HCT116 (cell line): ENCODE results near the gene SLC23A3. TPM values are rescaled to one million over a fixed set of nuclear protein-coding genes. Genes with fewer than 3 reads are reported as not detected.

Experiments used
- ATAC-seq: fragments of 200-7000 bp; cut with Tn5 transposase; 2 replicates; pipeline ENCODE4 v1.9.1; 2020; ENCODE audit warnings: mild to moderate bottlenecking, moderate library complexity
- BruUV-seq: library from RNA; stranded (reverse); fragments of 400-500 nt; replicated peaks from 2 replicates; lab custom pipeline; 2021; lab: Mats Ljungman, UMichigan
- CTCF ChIA-PET: fragments of 300-600 bp; sonication (Branson Sonifier 250); formaldehyde crosslinking; loops from one replicate; lab custom pipeline; 2021; ENCODE audit warnings: antibody characterized with exemption; lab: Charles Lee
- POLR2A ChIA-PET: fragments of 300-600, 350-600 bp; sonication (Branson Sonifier 250); formaldehyde crosslinking; loops from one replicate; lab custom pipeline; 2021; ENCODE audit warnings: antibody characterized with exemption; lab: Charles Lee
- RAD21 ChIA-PET, 2 experiments: fragments of 300-600 bp; sonication (Branson Sonifier 250); formaldehyde crosslinking; loops; one replicate each; lab custom pipeline; 2023; ENCODE audit warnings: low total read pairs in 2 of 2; ENCODE audit not compliant: uncharacterized antibody in 2 of 2, unreplicated experiment in 2 of 2, low non-redundant PET in 1 of 2; lab: Charles Lee
- DNase-seq: peaks from one replicate; pipeline ENCODE4 v3.0.0-alpha.2; 2010; ENCODE audit warnings: low read depth, low spot score
- H2AFZ ChIP-seq: fragments of 200-600 bp; shearing (Covaris generic), sonication (generic); 2 replicates; pipeline ENCODE4 v1.6.1; 2017; ENCODE audit warnings: low read depth, mixed run types, mixed read lengths, antibody characterized with exemption, low read length; ENCODE audit not compliant: poor library complexity, severe bottlenecking
- H3K27ac ChIP-seq: 2 replicates; pipeline ENCODE4 v1.5.1; 2012; ENCODE audit warnings: low read depth, low read length
- H3K27me3 ChIP-seq: fragments of 200-600 bp; sonication (generic); 2 replicates; pipeline ENCODE4 v1.6.1; 2016; ENCODE audit warnings: mixed run types, low read length, mixed read lengths; ENCODE audit not compliant: insufficient read depth
- H3K36me3 ChIP-seq, 2 experiments: fragments of 200-500 bp in 1 of 2; fragments of 200-600 bp in 1 of 2; sonication (Bioruptor generic) in 1 of 2; sonication (generic) in 1 of 2; 2 replicates each; pipeline versions ENCODE4 v1.5.1 to v1.6.1; 2014 to 2016; ENCODE audit warnings: low read length in 2 of 2, inconsistent platforms in 1 of 2, mixed read lengths in 1 of 2, mixed run types in 1 of 2; ENCODE audit not compliant: insufficient read depth in 2 of 2, control insufficient read depth in 1 of 2
- H3K4me1 ChIP-seq, 2 experiments: fragments of 200-600 bp in 1 of 2; sonication (generic) in 1 of 2; 2 replicates each; pipeline versions ENCODE4 v1.5.1 to v1.6.1; 2012 to 2017; ENCODE audit warnings: low read length in 2 of 2, inconsistent platforms in 1 of 2, mild to moderate bottlenecking in 1 of 2, mixed read lengths in 1 of 2, mixed run types in 1 of 2, moderate library complexity in 1 of 2; ENCODE audit not compliant: insufficient read depth in 2 of 2, control insufficient read depth in 1 of 2
- H3K4me2 ChIP-seq: fragments of 200-600 bp; sonication (generic); 2 replicates; pipeline ENCODE4 v1.6.1; 2017; ENCODE audit warnings: mixed run types, low read length, mixed read lengths
- H3K4me3 ChIP-seq, 2 experiments: fragments of 200-600 bp in 1 of 2; sonication (generic) in 1 of 2; replicated peaks in 1 of 2; 2 replicates each; pipeline ENCODE4 v1.5.1; 2011 to 2016; ENCODE audit warnings: low read length in 2 of 2, control low read depth in 1 of 2, low read depth in 1 of 2, mild to moderate bottlenecking in 1 of 2, mixed read lengths in 1 of 2, mixed run types in 1 of 2
- H3K79me2 ChIP-seq: fragments of 200-600 bp; sonication (generic); 2 replicates; pipeline ENCODE4 v1.6.1; 2017; ENCODE audit warnings: mild to moderate bottlenecking, mixed run types, low read length, moderate library complexity, mixed read lengths; ENCODE audit not compliant: insufficient read depth
- H3K9ac ChIP-seq: fragments of 200-600 bp; sonication (generic); 2 replicates; pipeline ENCODE4 v1.6.1; 2016; ENCODE audit warnings: low read length, mixed read lengths
- H3K9me2 ChIP-seq: fragments of 200-600 bp; sonication (generic), shearing (Covaris generic); 2 replicates; pipeline ENCODE4 v1.6.1; 2017; ENCODE audit warnings: mixed run types, mild to moderate bottlenecking, moderate library complexity; ENCODE audit not compliant: insufficient read depth
- H3K9me3 ChIP-seq, 2 experiments: fragments of 200-500 bp in 1 of 2; fragments of 200-600 bp in 1 of 2; sonication (Bioruptor generic) in 1 of 2; sonication (generic) in 1 of 2; 2 replicates each; pipeline ENCODE4 v1.6.1; 2014 to 2017; ENCODE audit warnings: low read length in 2 of 2, mixed read lengths in 2 of 2, inconsistent platforms in 1 of 2, low read depth in 1 of 2, mild to moderate bottlenecking in 1 of 2, mixed run types in 1 of 2, moderate library complexity in 1 of 2; ENCODE audit not compliant: control insufficient read depth in 1 of 2, insufficient read depth in 1 of 2
- H4K20me1 ChIP-seq: fragments of 200-600 bp; sonication (generic), shearing (Covaris generic); 2 replicates; pipeline ENCODE4 v1.6.1; 2017; ENCODE audit warnings: mixed run types, mild to moderate bottlenecking, moderate library complexity; ENCODE audit not compliant: insufficient read depth
- CBX3 ChIP-seq: IDR thresholded peaks from 2 replicates; pipeline ENCODE4 v1.6.1; 2012; ENCODE audit warnings: low read depth
- ELF1 ChIP-seq: IDR thresholded peaks from 2 replicates; pipeline ENCODE4 v1.6.1; 2012; ENCODE audit warnings: low read depth, borderline replicate concordance
- FOSL1 ChIP-seq: IDR thresholded peaks from 2 replicates; pipeline ENCODE4 v1.6.1; 2012; ENCODE audit warnings: low read depth
- JUND ChIP-seq: IDR thresholded peaks from 2 replicates; pipeline ENCODE4 v1.6.1; 2012
- POLR2A ChIP-seq: IDR thresholded peaks from 2 replicates; pipeline ENCODE4 v1.7.0; 2011; ENCODE audit warnings: borderline replicate concordance; ENCODE audit not compliant: insufficient read depth, insufficient read length; ENCODE audit errors: extremely low read depth
- POLR2AphosphoS5 ChIP-seq: IDR thresholded peaks from 2 replicates; pipeline ENCODE4 v1.6.1; 2011; ENCODE audit warnings: mild to moderate bottlenecking, low read depth, low read length, moderate library complexity
- RAD21 ChIP-seq: IDR thresholded peaks from 2 replicates; pipeline ENCODE4 v1.6.1; 2012; ENCODE audit warnings: low read depth, mild to moderate bottlenecking
- SIN3A ChIP-seq: IDR thresholded peaks from 2 replicates; pipeline ENCODE4 v1.6.1; 2012; ENCODE audit warnings: low read depth
- SRF ChIP-seq: IDR thresholded peaks from 2 replicates; pipeline ENCODE4 v1.6.1; 2012; ENCODE audit warnings: low read depth
- ZFX ChIP-seq: fragments of 450-650 bp; IDR thresholded peaks from 2 replicates; pipeline ENCODE4 v1.6.1; 2017
- ZNF274 ChIP-seq: fragments of 200-500 bp; sonication (Bioruptor generic); IDR thresholded peaks from 2 replicates; pipeline ENCODE4 v1.6.1; 2014; ENCODE audit warnings: mild to moderate bottlenecking, low read depth, low read length, inconsistent platforms
- intact Hi-C: fragments of 100-400 bp; cut with micrococcal nuclease; formaldehyde crosslinking; loops from 2 replicates; pipeline ENCODE4 v1.10.0; 2022
- total RNA-seq: library from RNA; stranded (reverse); gene quantifications from one replicate; pipeline ENCODE4 v1.2.1, GENCODE V29; 2021; ENCODE audit not compliant: unreplicated experiment
- TF ChIP-seq, protein P1 (sequence below): IDR thresholded peaks from 2 replicates; pipeline ENCODE4 v1.6.1; 2012; ENCODE audit warnings: low read depth
- TF ChIP-seq, protein P2 (sequence below): IDR thresholded peaks from 2 replicates; pipeline ENCODE4 v1.6.1; 2012
- TF ChIP-seq, protein P3 (sequence below): IDR thresholded peaks from 2 replicates; pipeline ENCODE4 v1.6.1; 2012
- TF ChIP-seq, protein P4 (sequence below): IDR thresholded peaks from 2 replicates; pipeline ENCODE4 v1.6.1; 2011; ENCODE audit warnings: mild to moderate bottlenecking, low read length, moderate library complexity; ENCODE audit not compliant: insufficient replicate concordance; ENCODE audit errors: extremely low read depth

SLC23A3 gene
- total RNA-seq, 1 experiment from 2014 or later = 4.8 TPM

DNA sequence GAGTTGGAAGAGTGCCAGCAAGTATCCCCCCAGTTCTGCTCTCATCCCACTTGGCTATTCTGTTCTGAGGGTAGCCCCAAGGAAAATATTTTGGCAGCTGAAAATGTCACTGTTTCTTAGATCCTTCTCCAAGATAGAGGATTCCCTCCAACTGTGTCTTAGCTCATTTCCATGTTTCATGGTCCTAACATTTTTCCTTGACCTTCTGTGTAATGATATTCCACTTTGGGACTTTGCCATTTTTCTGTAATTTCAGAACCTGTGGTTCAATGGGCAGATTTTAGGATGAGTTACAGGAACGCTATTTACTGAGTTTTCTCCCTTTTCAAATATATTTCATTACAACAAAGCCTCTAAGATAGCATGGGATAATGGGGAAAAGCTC is 44.0 kb downstream of the SLC23A3 start (continued):
- TF ChIP-seq, protein P1, sequence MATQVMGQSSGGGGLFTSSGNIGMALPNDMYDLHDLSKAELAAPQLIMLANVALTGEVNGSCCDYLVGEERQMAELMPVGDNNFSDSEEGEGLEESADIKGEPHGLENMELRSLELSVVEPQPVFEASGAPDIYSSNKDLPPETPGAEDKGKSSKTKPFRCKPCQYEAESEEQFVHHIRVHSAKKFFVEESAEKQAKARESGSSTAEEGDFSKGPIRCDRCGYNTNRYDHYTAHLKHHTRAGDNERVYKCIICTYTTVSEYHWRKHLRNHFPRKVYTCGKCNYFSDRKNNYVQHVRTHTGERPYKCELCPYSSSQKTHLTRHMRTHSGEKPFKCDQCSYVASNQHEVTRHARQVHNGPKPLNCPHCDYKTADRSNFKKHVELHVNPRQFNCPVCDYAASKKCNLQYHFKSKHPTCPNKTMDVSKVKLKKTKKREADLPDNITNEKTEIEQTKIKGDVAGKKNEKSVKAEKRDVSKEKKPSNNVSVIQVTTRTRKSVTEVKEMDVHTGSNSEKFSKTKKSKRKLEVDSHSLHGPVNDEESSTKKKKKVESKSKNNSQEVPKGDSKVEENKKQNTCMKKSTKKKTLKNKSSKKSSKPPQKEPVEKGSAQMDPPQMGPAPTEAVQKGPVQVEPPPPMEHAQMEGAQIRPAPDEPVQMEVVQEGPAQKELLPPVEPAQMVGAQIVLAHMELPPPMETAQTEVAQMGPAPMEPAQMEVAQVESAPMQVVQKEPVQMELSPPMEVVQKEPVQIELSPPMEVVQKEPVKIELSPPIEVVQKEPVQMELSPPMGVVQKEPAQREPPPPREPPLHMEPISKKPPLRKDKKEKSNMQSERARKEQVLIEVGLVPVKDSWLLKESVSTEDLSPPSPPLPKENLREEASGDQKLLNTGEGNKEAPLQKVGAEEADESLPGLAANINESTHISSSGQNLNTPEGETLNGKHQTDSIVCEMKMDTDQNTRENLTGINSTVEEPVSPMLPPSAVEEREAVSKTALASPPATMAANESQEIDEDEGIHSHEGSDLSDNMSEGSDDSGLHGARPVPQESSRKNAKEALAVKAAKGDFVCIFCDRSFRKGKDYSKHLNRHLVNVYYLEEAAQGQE = no peak

DNA sequence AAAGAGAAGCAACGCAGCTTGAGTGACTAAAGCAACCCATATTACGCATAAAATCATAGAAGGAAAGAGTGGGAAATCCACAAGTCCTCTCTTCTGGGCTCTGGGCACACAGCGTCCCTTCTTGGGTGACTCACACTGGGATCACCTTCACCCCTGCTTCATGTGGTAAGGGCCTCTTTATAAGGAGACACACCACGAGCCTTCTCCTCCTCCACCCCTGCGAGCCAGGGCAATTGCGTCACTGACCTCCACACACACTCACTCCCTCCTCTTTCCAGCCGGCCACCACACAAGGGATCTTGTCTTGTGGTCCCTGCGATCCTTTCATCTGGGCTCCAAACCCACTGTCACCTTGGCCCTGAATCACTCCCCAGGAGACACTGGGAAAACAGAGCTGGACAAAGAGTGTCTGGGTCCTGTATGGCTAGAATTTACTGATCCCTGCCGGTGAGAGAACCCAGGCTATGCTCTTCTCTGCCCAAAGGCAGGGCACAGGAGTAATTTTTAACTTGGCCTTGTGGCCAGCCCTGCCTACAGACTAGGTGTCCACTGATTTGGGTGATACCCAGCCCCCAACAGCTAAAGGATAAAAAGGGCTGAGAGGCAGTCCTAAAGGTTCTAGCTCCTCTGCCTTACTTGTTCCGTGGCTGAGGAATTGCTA is 44.5 kb downstream of the SLC23A3 start:
- no peaks in the 10 kb centered on the region for H3K9me2 ChIP-seq
- no TSS peak for BruUV-seq
- no peaks in the 10 kb centered on the region for H3K36me3 ChIP-seq
- H3K9me3 ChIP-seq = no peaks in the 10 kb centered on the region
- ChIA-PET CTCF (interaction anchor here (0.9 to 1.2 kb wide), 3 partner anchors 29 to 95 kb away, joined by 3 to 6 read pairs (median 4); no protein-coding TSS in a partner anchor), RAD21 (interaction anchor here (0.5 to 1.4 kb wide), 3 partner anchors 29 to 128 kb away, joined by 3 to 4 read pairs (median 3); partner anchors contain the start of gene TUBA4B (in 1 of the 2)), POLR2A (no interaction called here)
- no peak overlapping the region for H2AFZ ChIP-seq
- peak overlapping the region in 1 of 2 experiments; percentile 37; a peak in 2 of 4 replicates for H3K4me3 ChIP-seq
- ATAC-seq (peak; percentile 97), DNase-seq (peak; percentile 94)
- H3K4me1 ChIP-seq = peaks cover 22 to 27% of the 10 kb centered on the region in 2 experiments
- intact Hi-C loops = no loop called here
- H3K79me2 ChIP-seq = no peaks in the 10 kb centered on the region
- H3K27me3 ChIP-seq = no peaks in the 10 kb centered on the region; the same call in 1 of the 2 replicates
- H4K20me1 ChIP-seq = no peaks in the 10 kb centered on the region
- H3K4me2 ChIP-seq = peak overlapping the region; percentile 72
- peak overlapping the region; percentile 11; the same call in 1 of the 2 replicates for H3K27ac ChIP-seq
- H3K9ac ChIP-seq = peak overlapping the region; percentile 30
- TF ChIP-seq JUND = peak; percentile 97
- no peak for TF ChIP-seq ZFX
- TF ChIP-seq CBX3 = peak; percentile 98
- TF ChIP-seq, protein P2, sequence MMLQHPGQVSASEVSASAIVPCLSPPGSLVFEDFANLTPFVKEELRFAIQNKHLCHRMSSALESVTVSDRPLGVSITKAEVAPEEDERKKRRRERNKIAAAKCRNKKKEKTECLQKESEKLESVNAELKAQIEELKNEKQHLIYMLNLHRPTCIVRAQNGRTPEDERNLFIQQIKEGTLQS = peak; percentile 93
- no peak for TF ChIP-seq ELF1
- no peak for TF ChIP-seq POLR2A
- peak; percentile 60; the same call in 1 of the 2 replicates for TF ChIP-seq POLR2AphosphoS5
- TF ChIP-seq, protein P3, sequence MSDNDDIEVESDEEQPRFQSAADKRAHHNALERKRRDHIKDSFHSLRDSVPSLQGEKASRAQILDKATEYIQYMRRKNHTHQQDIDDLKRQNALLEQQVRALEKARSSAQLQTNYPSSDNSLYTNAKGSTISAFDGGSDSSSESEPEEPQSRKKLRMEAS = peak; percentile 90
- peak; percentile 72 for TF ChIP-seq SIN3A
- peak; percentile 87 for TF ChIP-seq SRF
- TF ChIP-seq ZNF274 = no peak
- TF ChIP-seq, protein P1 = no peak
- TF ChIP-seq RAD21 = no peak
- peak; percentile 96 for TF ChIP-seq FOSL1
- TF ChIP-seq, protein P4, sequence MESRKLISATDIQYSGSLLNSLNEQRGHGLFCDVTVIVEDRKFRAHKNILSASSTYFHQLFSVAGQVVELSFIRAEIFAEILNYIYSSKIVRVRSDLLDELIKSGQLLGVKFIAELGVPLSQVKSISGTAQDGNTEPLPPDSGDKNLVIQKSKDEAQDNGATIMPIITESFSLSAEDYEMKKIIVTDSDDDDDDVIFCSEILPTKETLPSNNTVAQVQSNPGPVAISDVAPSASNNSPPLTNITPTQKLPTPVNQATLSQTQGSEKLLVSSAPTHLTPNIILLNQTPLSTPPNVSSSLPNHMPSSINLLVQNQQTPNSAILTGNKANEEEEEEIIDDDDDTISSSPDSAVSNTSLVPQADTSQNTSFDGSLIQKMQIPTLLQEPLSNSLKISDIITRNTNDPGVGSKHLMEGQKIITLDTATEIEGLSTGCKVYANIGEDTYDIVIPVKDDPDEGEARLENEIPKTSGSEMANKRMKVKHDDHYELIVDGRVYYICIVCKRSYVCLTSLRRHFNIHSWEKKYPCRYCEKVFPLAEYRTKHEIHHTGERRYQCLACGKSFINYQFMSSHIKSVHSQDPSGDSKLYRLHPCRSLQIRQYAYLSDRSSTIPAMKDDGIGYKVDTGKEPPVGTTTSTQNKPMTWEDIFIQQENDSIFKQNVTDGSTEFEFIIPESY = peak; percentile 7
